ENCODE data around the gene SHISAL1. TPM values are rescaled to one million over a fixed set of nuclear protein-coding genes. Genes with fewer than 3 reads are reported as not detected.

SHISAL1 gene
- total RNA-seq, 1 donor from 2014 or later, result 0.58 TPM

GRCh38 chr22:44199866-44200265, 112.9 kb downstream of the SHISAL1 start:
- Mint-ChIP-seq H3K9me3 (no peaks in the 10 kb centered on the region), H3K4me1 (peaks cover 13% of the 10 kb centered on the region), H3K4me3 (no peak overlapping the region), H3K36me3 (no peaks in the 10 kb centered on the region), H3K27ac (no peak overlapping the region), H3K27me3 (ENCODE audit: low read depth) (peaks cover 35% of the 10 kb centered on the region)
- DNase-seq (ENCODE audit: low spot score in 2 of 2, unreplicated experiment in 2 of 2), result no peak
- TF ChIP-seq CTCF (IDR thresholded peaks at IDR 0.05; ENCODE audit: unreplicated experiment), result no peak

- Mint-ChIP-seq H3K4me1 (peaks cover 13% of the 10 kb centered on the region), H3K27ac (no peak overlapping the region), H3K27me3 (ENCODE audit: low read depth) (peaks cover 39% of the 10 kb centered on the region), H3K4me3 (no peak overlapping the region), H3K9me3 (no peaks in the 10 kb centered on the region), H3K36me3 (no peaks in the 10 kb centered on the region)
- no peak for TF ChIP-seq CTCF (IDR thresholded peaks at IDR 0.05; ENCODE audit: unreplicated experiment)
- DNase-seq (ENCODE audit: low spot score in 2 of 2, unreplicated experiment in 2 of 2), result no peak
These were observed 113.6 kb downstream of the SHISAL1 start for GRCh38 chr22:44199164-44199563.

- Mint-ChIP-seq H3K36me3 (no peaks in the 10 kb centered on the region), H3K4me3 (no peak overlapping the region), H3K4me1 (peaks cover 6% of the 10 kb centered on the region), H3K27me3 (ENCODE audit: low read depth) (peaks cover 42% of the 10 kb centered on the region), H3K9me3 (no peaks in the 10 kb centered on the region), H3K27ac (no peak overlapping the region)
- no peak for DNase-seq (ENCODE audit: low spot score in 2 of 2, unreplicated experiment in 2 of 2)
- no peak for TF ChIP-seq CTCF (IDR thresholded peaks at IDR 0.05; ENCODE audit: unreplicated experiment)
These were observed 115.5 kb downstream of the SHISAL1 start for GRCh38 chr22:44197271-44197670.

GRCh38 chr22:44196731-44197131, 116.0 kb downstream of the SHISAL1 start:
- Mint-ChIP-seq H3K27me3 (ENCODE audit: low read depth) (peaks cover 42% of the 10 kb centered on the region), H3K4me3 (no peak overlapping the region), H3K27ac (no peak overlapping the region), H3K36me3 (no peaks in the 10 kb centered on the region), H3K4me1 (peaks cover under 1% of the 10 kb centered on the region), H3K9me3 (no peaks in the 10 kb centered on the region)
- no peak for DNase-seq (ENCODE audit: low spot score in 2 of 2, unreplicated experiment in 2 of 2)
- TF ChIP-seq CTCF (IDR thresholded peaks at IDR 0.05; ENCODE audit: unreplicated experiment), result no peak

GRCh38 chr22:44196241-44196640, 116.5 kb downstream of the SHISAL1 start:
- H3K9me3 Mint-ChIP-seq, result no peaks in the 10 kb centered on the region
- no peak for DNase-seq (ENCODE audit: low spot score in 2 of 2, unreplicated experiment in 2 of 2)
- no peak for TF ChIP-seq CTCF (IDR thresholded peaks at IDR 0.05; ENCODE audit: unreplicated experiment)
- no peaks in the 10 kb centered on the region for H3K4me1 Mint-ChIP-seq
- no peak overlapping the region for H3K4me3 Mint-ChIP-seq
- no peak overlapping the region for H3K27ac Mint-ChIP-seq
- peaks cover 42% of the 10 kb centered on the region for H3K27me3 Mint-ChIP-seq (ENCODE audit: low read depth)
- H3K36me3 Mint-ChIP-seq, result no peaks in the 10 kb centered on the region

All from mesothelial cell of epicardium (in vitro differentiated cells).